WTC11 (cell line): ENCODE measurements around the gene PRPSAP2. TPM values are rescaled to one million over a fixed set of nuclear protein-coding genes. Genes with fewer than 3 reads are reported as not detected.

ENCODE experiments used
- ATAC-seq: fragments of 200-7000 bp; cut with Tn5 transposase; 2 replicates; pipeline ENCODE4 v1.10.0; 2021; ENCODE audit warnings: mild to moderate bottlenecking, moderate library complexity
- CTCF ChIA-PET: fragments of 300-600 bp; sonication (Branson Sonifier 250); formaldehyde crosslinking; loops from one replicate; lab custom pipeline; 2021; ENCODE audit warnings: antibody characterized with exemption; lab: Charles Lee
- POLR2A ChIA-PET: fragments of 350-600 bp; sonication (Branson Sonifier 250); formaldehyde crosslinking; loops from one replicate; lab custom pipeline; 2021; ENCODE audit warnings: antibody characterized with exemption; lab: Charles Lee
- DNase-seq: peaks from one replicate; pipeline ENCODE4 v3.0.0; 2021; ENCODE audit warnings: low spot score
- H3K27ac Mint-ChIP-seq: 2 replicates; pipeline ENCODE4 v1.8.0; 2021; ENCODE audit warnings: mixed read lengths
- H3K27me3 Mint-ChIP-seq: 2 replicates; pipeline ENCODE4 v1.8.0; 2021; ENCODE audit warnings: low read depth, mild to moderate bottlenecking, moderate library complexity, mixed read lengths
- H3K36me3 Mint-ChIP-seq: 2 replicates; pipeline ENCODE4 v1.8.0; 2021; ENCODE audit warnings: mixed read lengths
- H3K4me1 Mint-ChIP-seq: 2 replicates; pipeline ENCODE4 v1.8.0; 2022; ENCODE audit warnings: mixed read lengths
- H3K4me3 Mint-ChIP-seq: 2 replicates; pipeline ENCODE4 v1.8.0; 2021; ENCODE audit warnings: mild to moderate bottlenecking, moderate library complexity, mixed read lengths
- H3K9me3 Mint-ChIP-seq: 2 replicates; pipeline ENCODE4 v1.8.0; 2021; ENCODE audit warnings: mixed read lengths
- AR ChIP-seq: fragments of 250-450 bp; sonication (Bioruptor Pico); IDR thresholded peaks from 2 replicates; pipeline ENCODE4 v1.9.0; 2021; ENCODE audit warnings: mild to moderate bottlenecking
- ATF1 ChIP-seq: sonication (generic); formaldehyde crosslinking; IDR thresholded peaks from 2 replicates; pipeline ENCODE4 v1.8.1; 2023; ENCODE audit warnings: mild to moderate bottlenecking, moderate library complexity, missing genetic modification reagents
- ATF2 ChIP-seq: sonication (generic); formaldehyde crosslinking; IDR thresholded peaks from 2 replicates; pipeline ENCODE4 v1.8.1; 2022; ENCODE audit warnings: low read depth, missing genetic modification reagents, borderline replicate concordance
- CBFB ChIP-seq: sonication (generic); formaldehyde crosslinking; IDR thresholded peaks from 2 replicates; pipeline ENCODE4 v1.8.1; 2022; ENCODE audit warnings: mild to moderate bottlenecking, low read depth, missing genetic modification reagents
- CREM ChIP-seq: sonication (generic); formaldehyde crosslinking; IDR thresholded peaks from 2 replicates; pipeline ENCODE4 v1.8.1; 2022; ENCODE audit warnings: mild to moderate bottlenecking, missing genetic modification reagents, moderate library complexity
- E2F1 ChIP-seq: sonication (generic); formaldehyde crosslinking; IDR thresholded peaks from 2 replicates; pipeline ENCODE4 v1.8.0; 2022; ENCODE audit warnings: mild to moderate bottlenecking, missing genetic modification reagents
- E2F5 ChIP-seq: sonication (generic); formaldehyde crosslinking; IDR thresholded peaks from 2 replicates; pipeline ENCODE4 v1.8.1; 2022; ENCODE audit warnings: mild to moderate bottlenecking, moderate library complexity, missing genetic modification reagents
- EMX1 ChIP-seq: fragments of 250-450 bp; sonication (Bioruptor Pico); IDR thresholded peaks from 2 replicates; pipeline ENCODE4 v1.8.0; 2021; ENCODE audit warnings: mild to moderate bottlenecking
- FOXK1 ChIP-seq: sonication (generic); formaldehyde crosslinking; IDR thresholded peaks from 2 replicates; pipeline ENCODE4 v1.8.0; 2022; ENCODE audit warnings: mild to moderate bottlenecking, moderate library complexity, missing genetic modification reagents
- GABPB1 ChIP-seq: sonication (generic); formaldehyde crosslinking; IDR thresholded peaks from 2 replicates; pipeline ENCODE4 v1.8.1; 2023; ENCODE audit warnings: mild to moderate bottlenecking, missing genetic modification reagents
- NFATC4 ChIP-seq: fragments of 250-450 bp; sonication (Bioruptor Pico); IDR thresholded peaks from 2 replicates; pipeline ENCODE4 v1.9.0; 2021; ENCODE audit warnings: mild to moderate bottlenecking
- NR3C1 ChIP-seq: sonication (generic); formaldehyde crosslinking; conservative IDR thresholded peaks from 2 replicates; pipeline ENCODE4 v1.8.1; 2023; ENCODE audit warnings: low read depth, mild to moderate bottlenecking, missing genetic modification reagents
- OVOL2 ChIP-seq: fragments of 250-450 bp; sonication (Bioruptor Pico); IDR thresholded peaks from 2 replicates; pipeline ENCODE4 v1.9.0; 2021; ENCODE audit warnings: mild to moderate bottlenecking, borderline replicate concordance
- PRRX2 ChIP-seq: fragments of 250-450 bp; sonication (Bioruptor Pico); IDR thresholded peaks from 2 replicates; pipeline ENCODE4 v1.8.0; 2021; ENCODE audit warnings: mild to moderate bottlenecking
- RORB ChIP-seq: fragments of 250-450 bp; sonication (Bioruptor Pico); IDR thresholded peaks from 2 replicates; pipeline ENCODE4 v1.9.0; 2021; ENCODE audit warnings: mild to moderate bottlenecking
- SMAD4 ChIP-seq: sonication (generic); formaldehyde crosslinking; IDR thresholded peaks from 2 replicates; pipeline ENCODE4 v1.8.0; 2022; ENCODE audit warnings: mild to moderate bottlenecking, missing genetic modification reagents
- SP1 ChIP-seq: sonication (generic); formaldehyde crosslinking; conservative IDR thresholded peaks from 2 replicates; pipeline ENCODE4 v1.8.1; 2022; ENCODE audit warnings: missing genetic modification reagents
- TEAD1 ChIP-seq: sonication (generic); formaldehyde crosslinking; IDR thresholded peaks from 2 replicates; pipeline ENCODE4 v1.8.0; 2022; ENCODE audit warnings: mild to moderate bottlenecking, missing genetic modification reagents
- TP53 ChIP-seq: sonication (generic); formaldehyde crosslinking; IDR thresholded peaks from 2 replicates; pipeline ENCODE4 v1.8.1; 2023; ENCODE audit warnings: mild to moderate bottlenecking, missing genetic modification reagents
- ZNF232 ChIP-seq: sonication (generic); formaldehyde crosslinking; IDR thresholded peaks from 2 replicates; pipeline ENCODE4 v1.8.0; 2022; ENCODE audit warnings: mild to moderate bottlenecking, missing genetic modification reagents
- ZNF263 ChIP-seq: sonication (generic); formaldehyde crosslinking; IDR thresholded peaks from 2 replicates; pipeline ENCODE4 v1.8.1; 2022; ENCODE audit warnings: low read depth, mild to moderate bottlenecking, moderate library complexity, missing genetic modification reagents
- ZNF416 ChIP-seq: fragments of 250-450 bp; sonication (Bioruptor Pico); IDR thresholded peaks from 2 replicates; pipeline ENCODE4 v1.9.0; 2021; ENCODE audit warnings: mild to moderate bottlenecking, inconsistent platforms
- ZNF423 ChIP-seq: fragments of 250-450 bp; sonication (Bioruptor Pico); IDR thresholded peaks from 2 replicates; pipeline ENCODE4 v2.1.2; 2022; ENCODE audit warnings: mild to moderate bottlenecking, moderate library complexity
- total RNA-seq: library from RNA; stranded (reverse); gene quantifications from 3 replicates; pipeline ENCODE4 v1.2.3, GENCODE V29; 2021
- TF ChIP-seq, protein P1 (sequence below): sonication (generic); formaldehyde crosslinking; IDR thresholded peaks from 2 replicates; pipeline ENCODE4 v1.8.1; 2022; ENCODE audit warnings: mild to moderate bottlenecking, missing genetic modification reagents, moderate library complexity, borderline replicate concordance

PRPSAP2 gene
- total RNA-seq, 1 experiment from 2014 or later = 50.9 TPM

- ATAC-seq (no peak), DNase-seq (no peak)
- Mint-ChIP-seq H3K4me1 (peaks cover 34% of the 10 kb centered on the region), H3K27me3 (no peaks in the 10 kb centered on the region), H3K27ac (peak overlapping the region; percentile 93), H3K36me3 (peaks cover 15% of the 10 kb centered on the region), H3K4me3 (no peak overlapping the region), H3K9me3 (no peaks in the 10 kb centered on the region)
- CTCF ChIA-PET = interaction anchor here (1.0 to 1.2 kb wide), 2 partner anchors 8 to 17 kb away, joined by 3 to 7 read pairs; partner anchors contain the start of gene SLC5A10
- POLR2A ChIA-PET = no interaction called here
- TF ChIP-seq E2F1 (CRISPR knock-in tag) = no peak
- no peak for TF ChIP-seq NFATC4 (CRISPR knock-in tag)
- TF ChIP-seq OVOL2 (CRISPR knock-in tag) = no peak
- no peak for TF ChIP-seq ZNF416 (CRISPR knock-in tag)
- TF ChIP-seq CREM (CRISPR knock-in tag) = no peak
- TF ChIP-seq E2F5 (CRISPR knock-in tag) = no peak
- TF ChIP-seq EMX1 (CRISPR knock-in tag) = no peak
- no peak for TF ChIP-seq ZNF232 (CRISPR knock-in tag)
- TF ChIP-seq RORB (CRISPR knock-in tag) = no peak
- no peak for TF ChIP-seq CBFB (CRISPR knock-in tag)
Observed at GRCh38 chr17:18968945-18969887, 111.3 kb downstream of the PRPSAP2 start.

- Mint-ChIP-seq H3K27me3 (no peaks in the 10 kb centered on the region), H3K4me1 (peaks cover 34% of the 10 kb centered on the region), H3K9me3 (no peaks in the 10 kb centered on the region), H3K36me3 (peaks cover 15% of the 10 kb centered on the region), H3K27ac (peak overlapping the region; percentile 70; the same call in 1 of the 2 replicates), H3K4me3 (no peak overlapping the region)
- POLR2A ChIA-PET = no interaction called here
- DNase-seq (no peak), ATAC-seq (no peak)
- CTCF ChIA-PET = interaction anchor here (1.7 kb wide), 1 partner anchor 10 kb away, joined by 8 read pairs; no protein-coding TSS in a partner anchor
- TF ChIP-seq TP53 (CRISPR knock-in tag) (no peak), FOXK1 (CRISPR knock-in tag) (no peak), E2F5 (CRISPR knock-in tag) (no peak), ATF1 (no peak), AR (CRISPR knock-in tag) (no peak), SMAD4 (no peak), PRRX2 (CRISPR knock-in tag) (no peak), ZNF423 (no peak), SP1 (CRISPR knock-in tag) (no peak), TEAD1 (CRISPR knock-in tag) (no peak), ATF2 (CRISPR knock-in tag) (no peak), ZNF263 (CRISPR knock-in tag) (no peak), GABPB1 (CRISPR knock-in tag) (no peak), NR3C1 (CRISPR knock-in tag) (no peak)
- TF ChIP-seq, protein P1, sequence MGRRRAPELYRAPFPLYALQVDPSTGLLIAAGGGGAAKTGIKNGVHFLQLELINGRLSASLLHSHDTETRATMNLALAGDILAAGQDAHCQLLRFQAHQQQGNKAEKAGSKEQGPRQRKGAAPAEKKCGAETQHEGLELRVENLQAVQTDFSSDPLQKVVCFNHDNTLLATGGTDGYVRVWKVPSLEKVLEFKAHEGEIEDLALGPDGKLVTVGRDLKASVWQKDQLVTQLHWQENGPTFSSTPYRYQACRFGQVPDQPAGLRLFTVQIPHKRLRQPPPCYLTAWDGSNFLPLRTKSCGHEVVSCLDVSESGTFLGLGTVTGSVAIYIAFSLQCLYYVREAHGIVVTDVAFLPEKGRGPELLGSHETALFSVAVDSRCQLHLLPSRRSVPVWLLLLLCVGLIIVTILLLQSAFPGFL = no peak
Observed at GRCh38 chr17:18970582-18971480, 112.9 kb downstream of the PRPSAP2 start.
